ENCODE measurements around the gene SLN.

DNA sequence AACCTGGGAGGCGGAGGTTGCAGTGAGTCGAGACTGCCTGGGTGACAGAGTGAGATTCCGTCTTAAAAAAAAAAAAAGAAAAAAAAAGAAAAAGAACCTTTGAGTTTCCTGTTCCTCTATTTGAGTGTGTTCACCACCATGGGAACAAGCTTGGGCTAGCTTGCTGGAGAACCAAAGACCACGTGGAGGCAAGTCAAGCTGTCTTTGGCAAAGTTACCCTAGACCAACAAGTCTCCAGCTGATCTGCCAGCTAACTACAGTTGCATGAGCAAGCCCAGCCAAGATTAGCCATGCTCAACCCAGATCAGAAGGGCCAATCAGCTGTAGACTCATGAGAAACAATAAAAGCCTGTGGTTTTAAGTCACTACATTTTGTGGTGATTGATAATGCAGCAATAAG lies 29.7 kb downstream of the SLN start:
- TF ChIP-seq, protein P1, sequence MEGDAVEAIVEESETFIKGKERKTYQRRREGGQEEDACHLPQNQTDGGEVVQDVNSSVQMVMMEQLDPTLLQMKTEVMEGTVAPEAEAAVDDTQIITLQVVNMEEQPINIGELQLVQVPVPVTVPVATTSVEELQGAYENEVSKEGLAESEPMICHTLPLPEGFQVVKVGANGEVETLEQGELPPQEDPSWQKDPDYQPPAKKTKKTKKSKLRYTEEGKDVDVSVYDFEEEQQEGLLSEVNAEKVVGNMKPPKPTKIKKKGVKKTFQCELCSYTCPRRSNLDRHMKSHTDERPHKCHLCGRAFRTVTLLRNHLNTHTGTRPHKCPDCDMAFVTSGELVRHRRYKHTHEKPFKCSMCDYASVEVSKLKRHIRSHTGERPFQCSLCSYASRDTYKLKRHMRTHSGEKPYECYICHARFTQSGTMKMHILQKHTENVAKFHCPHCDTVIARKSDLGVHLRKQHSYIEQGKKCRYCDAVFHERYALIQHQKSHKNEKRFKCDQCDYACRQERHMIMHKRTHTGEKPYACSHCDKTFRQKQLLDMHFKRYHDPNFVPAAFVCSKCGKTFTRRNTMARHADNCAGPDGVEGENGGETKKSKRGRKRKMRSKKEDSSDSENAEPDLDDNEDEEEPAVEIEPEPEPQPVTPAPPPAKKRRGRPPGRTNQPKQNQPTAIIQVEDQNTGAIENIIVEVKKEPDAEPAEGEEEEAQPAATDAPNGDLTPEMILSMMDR (IDR thresholded peaks at IDR 0.05; ENCODE audit: borderline replicate concordance, extremely low read depth, low read length, poor library complexity, severe bottlenecking): no peak
- no peak for TF ChIP-seq EZH2 (IDR thresholded peaks at IDR 0.05; ENCODE audit: borderline replicate concordance, low read depth, low read length, severe bottlenecking)
